SH-SY5Y (cell line): ENCODE measurements around the gene TNFRSF11A.

Source experiments
- GATA2 ChIP-seq: IDR thresholded peaks from 2 replicates; pipeline ENCODE4 v1.6.1; 2011; ENCODE audit warnings: mild to moderate bottlenecking, low read depth, low read length
- GATA3 ChIP-seq: IDR thresholded peaks from 2 replicates; pipeline ENCODE4 v1.6.1; 2011; ENCODE audit warnings: low read depth, mild to moderate bottlenecking, low read length, moderate library complexity

DNA sequence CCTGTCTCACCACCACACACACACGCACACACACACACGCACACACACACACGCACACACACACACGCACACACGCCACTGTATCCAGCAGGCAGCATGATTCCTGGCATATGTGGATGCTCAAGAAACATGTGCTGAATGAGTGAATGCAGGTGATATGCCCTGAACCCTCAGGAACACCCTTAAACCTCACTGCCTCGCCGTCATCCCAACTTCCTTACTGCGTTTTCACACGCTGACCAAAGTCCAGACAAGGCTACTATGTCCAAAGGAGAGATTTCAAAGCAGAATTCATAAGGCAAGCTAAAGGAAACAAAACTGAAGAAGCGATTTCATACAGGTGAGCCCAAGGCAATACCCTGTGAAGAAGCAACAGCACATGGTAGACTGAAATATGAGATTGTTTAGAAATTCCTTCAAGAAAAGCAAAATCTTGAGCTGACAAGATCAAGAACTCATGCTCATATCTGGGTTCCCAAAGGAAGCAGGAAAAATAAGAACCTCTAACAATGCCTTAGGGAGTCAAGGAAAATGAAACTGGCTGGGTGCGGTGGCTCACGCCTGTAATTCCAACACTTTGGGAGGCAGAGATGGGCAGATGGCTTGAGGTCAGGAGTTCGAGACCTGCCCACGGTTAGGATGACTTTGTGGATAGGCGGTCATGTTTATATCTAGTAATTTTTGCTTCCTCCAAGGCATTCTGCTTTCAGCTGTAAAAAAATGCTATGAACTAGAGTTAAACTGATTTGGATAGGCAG is 69.1 kb downstream of the TNFRSF11A start:
- no peak for TF ChIP-seq GATA2
- no peak for TF ChIP-seq GATA3
